Hepatic stellate cell (primary cell): ENCODE data around the gene RNF167.

Experiments
- DNase-seq: peaks from one replicate; pipeline ENCODE4 v3.0.0; 2011; ENCODE audit warnings: low spot score

RNF167 gene

GRCh38 chr17:4938688-4939545 is 1.2 kb upstream of the RNF167 start:
- no peak for DNase-seq

- no peak for DNase-seq
These were observed 597 bp upstream of the RNF167 start for GRCh38 chr17:4939546-4939795.

GRCh38 chr17:4940555-4941318 is 669 bp downstream of the RNF167 start:
- peak; percentile 90 for DNase-seq

GRCh38 chr17:4941319-4941610 is 1.2 kb downstream of the RNF167 start:
- no peak for DNase-seq

- no peak for DNase-seq
These were observed 2.9 kb downstream of the RNF167 start for GRCh38 chr17:4942760-4943508.

GRCh38 chr17:4944163-4944553 is 4.1 kb downstream of the RNF167 start:
- DNase-seq, result no peak

GRCh38 chr17:4944554-4945175 is 4.6 kb downstream of the RNF167 start:
- DNase-seq, result no peak

GRCh38 chr17:4945176-4945943 is 5.3 kb downstream of the RNF167 start:
- peak; percentile 97 for DNase-seq

GRCh38 chr17:4945944-4946280 is 5.8 kb downstream of the RNF167 start:
- DNase-seq, result no peak

- DNase-seq, result no peak
These were observed 6.4 kb downstream of the RNF167 start for GRCh38 chr17:4946312-4946976.

- no peak for DNase-seq
These were observed 6.9 kb downstream of the RNF167 start for GRCh38 chr17:4947010-4947410.

- peak; percentile 71 for DNase-seq
These were observed 7.5 kb downstream of the RNF167 start for GRCh38 chr17:4947411-4948165.

- peak; percentile 94 for DNase-seq
These were observed 8.3 kb downstream of the RNF167 start, which contains the start of gene PFN1 for GRCh38 chr17:4948166-4948930. Gene PFN1 (minus strand): TSS chr17:4948530. CDS start chr17:4948394, 136 bp downstream.

- peak; percentile 98 for DNase-seq
These were observed 8.9 kb downstream of the RNF167 start for GRCh38 chr17:4948931-4949320.

- DNase-seq, result peak; percentile 66
These were observed 9.4 kb downstream of the RNF167 start for GRCh38 chr17:4949321-4950074.

- no peak for DNase-seq
These were observed 10.1 kb downstream of the RNF167 start for GRCh38 chr17:4950075-4950745.

GRCh38 chr17:4950746-4951204 is 10.7 kb downstream of the RNF167 start, which contains the start of gene ENO3:
Gene ENO3 (plus strand): TSS chr17:4951119. CDS start chr17:4951830, 711 bp downstream.
- DNase-seq, result no peak

- no peak for DNase-seq
These were observed 11.4 kb downstream of the RNF167 start for GRCh38 chr17:4951486-4951885.
